ENCODE data around the gene CNTNAP4.

- TF ChIP-seq EZH2 (IDR thresholded peaks at IDR 0.05; ENCODE audit: low read length), result no peak
- no peak for TF ChIP-seq CTCF (optimal IDR thresholded peaks at IDR 0.05 in 1 of 3, IDR thresholded peaks at IDR 0.05 in 1 of 3, conservative IDR thresholded peaks at IDR 0.05 in 1 of 3; ENCODE audit: extremely low read depth in 1 of 3, insufficient read depth in 2 of 3, low read length in 3 of 3)
Measured at GRCh38 chr16:76464955-76465620, 187.9 kb downstream of the CNTNAP4 start.

All from keratinocyte (primary cell).